GM21367 (cell line): Measurements from ENCODE around the gene SEMA4A.
"Not testable (repeated sequence)": the region's sequence is repeated elsewhere in the genome, so short reads cannot be mapped to it uniquely, and the experiment has no call there.

Experiments
- ATAC-seq: cut with Tn5 transposase; IDR thresholded peaks from one replicate; pipeline ENCODE4 v1.9.1; 2021; ENCODE audit not compliant: unreplicated experiment

Gene SEMA4A

GRCh38 chr1:156118177-156118868 lies 35.1 kb upstream of the SEMA4A start:
- no peak for ATAC-seq

- ATAC-seq, result no peak
These were observed 33.7 kb upstream of the SEMA4A start for GRCh38 chr1:156119503-156120209.

GRCh38 chr1:156120318-156120717 lies 33.1 kb upstream of the SEMA4A start:
- no peak for ATAC-seq

DNA sequence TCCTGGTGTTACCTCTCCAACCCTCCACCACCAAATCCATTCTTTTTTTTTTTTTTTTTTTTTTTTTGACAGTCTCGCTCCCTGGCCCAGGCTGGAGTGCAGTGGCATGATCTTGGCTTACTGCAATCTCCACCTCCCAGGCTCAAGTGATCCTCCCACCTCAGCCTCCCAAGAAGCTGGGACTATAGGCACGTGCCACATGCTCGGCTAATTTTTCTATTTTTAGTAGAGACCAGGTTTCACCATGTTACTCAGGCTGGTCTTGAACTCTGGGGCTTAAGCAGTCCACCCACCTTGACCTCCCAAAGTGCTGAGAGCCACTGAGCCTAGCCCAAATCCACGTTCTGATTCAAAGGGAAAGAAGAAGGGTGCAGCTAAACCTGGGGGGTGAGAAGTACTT lies 32.4 kb upstream of the SEMA4A start:
- not testable (repeated sequence) for ATAC-seq

- ATAC-seq, result no peak
These were observed 31.9 kb upstream of the SEMA4A start for GRCh38 chr1:156121457-156121856.

DNA sequence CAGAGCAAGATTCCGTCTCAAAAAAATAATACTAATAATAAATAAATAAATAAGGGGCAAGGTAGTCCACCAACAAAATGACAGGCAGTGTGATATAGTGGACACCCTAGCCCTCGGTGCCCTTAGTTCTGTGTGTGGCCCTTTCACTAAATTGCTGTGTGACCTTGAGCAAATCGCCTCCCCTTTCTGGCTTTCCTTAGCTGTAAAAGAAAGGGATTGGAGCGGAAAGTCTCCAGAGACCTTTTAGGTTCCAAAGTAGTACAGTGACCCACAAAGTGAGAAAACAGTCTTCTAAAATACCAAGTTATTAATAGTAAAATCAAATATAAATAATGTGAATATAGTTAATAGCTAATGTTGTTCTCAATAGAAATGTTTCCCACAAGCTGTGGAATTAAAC lies 31.3 kb upstream of the SEMA4A start:
- no peak for ATAC-seq

- ATAC-seq, result no peak
These were observed 30.6 kb upstream of the SEMA4A start for GRCh38 chr1:156122519-156123355.

DNA sequence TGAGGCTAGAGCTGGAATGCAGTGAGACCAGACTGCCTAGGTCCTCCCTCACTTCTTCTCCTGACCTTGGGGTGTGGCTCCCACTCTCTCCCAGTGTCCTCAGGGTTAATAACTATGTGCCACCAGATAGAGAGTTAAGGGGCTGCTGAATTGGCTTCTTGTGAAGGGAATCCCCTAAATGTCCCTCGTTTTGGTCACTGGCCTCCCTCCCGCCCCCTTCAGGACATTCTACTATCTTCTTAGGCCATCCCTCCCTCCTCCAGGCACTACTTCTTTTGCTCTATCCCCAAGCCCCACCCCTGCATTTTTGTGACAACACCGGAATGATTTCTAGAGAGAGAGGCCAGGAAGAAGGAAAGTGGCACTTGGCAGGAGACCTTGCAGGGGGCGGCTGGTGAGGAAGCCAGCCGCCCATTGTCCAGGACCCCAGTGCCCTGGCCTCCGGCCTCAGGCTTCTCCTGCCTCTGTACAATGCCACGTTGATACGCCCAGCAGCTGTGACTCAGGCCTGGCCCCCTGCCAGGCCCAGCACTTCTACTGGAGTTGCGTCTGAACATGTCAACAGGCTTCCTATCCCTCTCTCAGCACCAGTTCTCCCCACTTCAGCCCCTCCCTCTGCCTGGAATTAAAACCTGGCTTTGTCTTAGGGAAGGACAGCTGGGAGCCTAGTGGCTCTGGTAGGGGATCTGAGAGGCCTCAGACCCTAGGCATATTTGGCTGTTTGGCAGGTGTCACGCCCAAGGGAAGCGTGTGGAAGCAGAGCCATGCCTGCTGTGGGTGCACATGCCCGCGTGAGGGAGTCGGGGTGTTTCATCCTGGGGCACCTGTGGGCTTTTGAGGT lies 29.8 kb upstream of the SEMA4A start:
- no peak for ATAC-seq

GRCh38 chr1:156124557-156125483 lies 28.6 kb upstream of the SEMA4A start:
- no peak for ATAC-seq

- ATAC-seq, result not testable (repeated sequence)
These were observed 27.8 kb upstream of the SEMA4A start for GRCh38 chr1:156125544-156125943.

DNA sequence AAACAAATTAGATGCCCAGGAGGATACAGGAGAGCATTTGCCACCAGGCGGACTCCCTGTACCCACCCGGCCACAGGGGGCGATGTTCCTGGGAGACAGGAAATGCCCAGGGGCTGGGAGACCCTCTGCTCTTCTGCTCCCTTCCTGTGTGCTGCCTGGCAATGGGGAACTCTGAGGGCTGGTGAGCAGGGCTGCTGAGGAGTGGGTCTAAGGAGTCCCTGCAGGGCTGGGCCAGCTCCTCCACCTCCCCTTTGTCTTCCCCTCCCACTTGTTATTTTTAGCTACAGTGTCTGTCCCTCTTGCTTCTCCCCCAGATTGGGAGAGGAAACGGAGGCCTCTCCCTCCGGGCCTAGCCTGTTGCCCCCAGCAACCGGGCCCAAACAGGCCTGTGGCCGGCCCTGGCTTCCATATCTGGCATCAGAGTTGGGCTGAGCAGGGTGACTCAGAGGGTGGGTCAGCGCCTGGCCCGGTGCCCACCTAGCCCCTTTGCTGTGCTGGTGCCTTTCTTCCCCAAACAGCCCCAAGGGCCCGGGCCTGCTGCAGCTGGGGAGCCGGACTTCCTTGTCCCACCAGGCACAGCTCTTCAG lies 27.2 kb upstream of the SEMA4A start:
- ATAC-seq, result no peak

DNA sequence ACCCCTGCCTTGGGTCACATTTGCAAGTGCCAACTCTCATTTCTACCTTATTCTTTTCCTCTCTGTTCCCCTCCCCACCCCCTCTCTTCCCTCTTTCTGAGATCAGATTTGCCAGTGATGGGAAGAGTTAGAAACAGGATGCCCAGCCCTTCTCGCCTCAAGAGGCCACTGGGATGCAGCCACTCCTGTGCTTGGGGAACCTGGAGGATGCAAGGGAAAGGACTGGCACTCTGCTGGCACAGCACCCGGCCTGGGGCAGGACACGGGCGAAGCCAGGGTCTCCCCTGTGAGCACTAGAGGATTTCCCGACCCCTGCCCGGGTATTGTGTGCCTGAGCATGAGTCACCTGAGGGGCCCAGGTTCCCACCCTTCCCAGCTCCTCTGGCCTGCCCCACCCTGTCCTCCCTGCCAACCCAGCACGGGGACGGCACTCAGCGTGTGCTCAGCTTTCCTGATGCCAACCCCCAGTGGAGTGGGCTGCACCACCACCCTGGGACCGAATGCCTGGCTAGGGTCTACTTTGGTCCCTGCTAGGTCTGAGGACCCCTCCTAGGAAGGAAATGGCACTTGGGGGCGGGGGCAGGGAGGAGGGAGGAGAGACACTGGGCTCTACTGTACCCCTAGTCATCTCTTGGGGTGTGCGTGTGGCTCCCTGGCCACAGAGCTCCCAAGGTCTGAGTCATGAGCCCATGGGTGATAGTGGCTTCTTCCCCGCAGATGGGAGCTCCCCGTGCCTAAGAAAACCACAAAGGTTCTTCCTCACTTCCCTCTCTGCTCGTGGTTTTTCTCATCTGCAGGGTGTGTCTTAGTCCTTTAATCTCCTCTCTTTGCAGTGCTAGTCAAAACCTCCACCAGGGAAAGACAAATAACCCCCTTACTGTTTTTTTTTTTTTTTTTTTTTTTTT lies 26.5 kb upstream of the SEMA4A start:
- ATAC-seq, result no peak

DNA sequence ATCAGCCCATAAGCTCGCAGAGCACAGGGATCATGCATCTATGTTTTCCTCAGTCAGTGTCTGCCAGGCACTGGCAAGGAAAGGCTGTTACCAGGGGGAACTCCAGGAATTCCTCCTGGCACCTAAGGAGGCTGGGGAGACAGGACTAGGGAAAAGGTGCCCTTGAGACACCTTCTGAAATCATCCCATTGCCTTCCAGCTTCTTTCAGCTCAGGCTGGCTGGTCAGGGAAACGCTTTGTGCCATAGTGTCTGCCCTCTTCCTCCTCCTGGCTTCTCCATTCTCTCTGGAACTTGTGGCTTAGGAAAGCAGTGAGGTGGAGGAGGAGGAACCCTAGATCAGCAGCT lies 25.1 kb upstream of the SEMA4A start:
- ATAC-seq, result no peak

GRCh38 chr1:156128654-156129597 lies 24.5 kb upstream of the SEMA4A start:
- ATAC-seq, result no peak

- no peak for ATAC-seq
These were observed 23.5 kb upstream of the SEMA4A start for GRCh38 chr1:156129687-156130577.

GRCh38 chr1:156130578-156130942 lies 22.8 kb upstream of the SEMA4A start:
- no peak for ATAC-seq
